Measurements from ENCODE around the gene IER3. TPM values are rescaled to one million over a fixed set of nuclear protein-coding genes. Genes with fewer than 3 reads are reported as not detected.
A peak's percentile ranks its signal among the peaks of the same experiment; 100 is the strongest.

IER3 gene
- total and polyA plus RNA-seq, 2 of the 13 experiments (the other 11 are each of a cell fraction or from before 2014, with no cell fraction given) = 51.1 to 131 TPM

- TF ChIP-seq ZNF275 (CRISPR knock-in tag; IDR thresholded peaks at IDR 0.05; ENCODE audit: borderline replicate concordance) (0 out of 2 replicates have a peak, but pooled peaks have one; percentile 58), ZNF7 (CRISPR knock-in tag; IDR thresholded peaks at IDR 0.05) (no peak), SMYD3 (CRISPR knock-in tag; IDR thresholded peaks at IDR 0.05) (0 out of 2 replicates have a peak, but pooled peaks have one; percentile 20), ZNF546 (CRISPR knock-in tag; conservative IDR thresholded peaks at IDR 0.05) (no peak), MIER3 (CRISPR knock-in tag; IDR thresholded peaks at IDR 0.05; ENCODE audit: borderline replicate concordance) (no peak), SMARCC2 (IDR thresholded peaks at IDR 0.05) (no peak), ZNF775 (CRISPR knock-in tag; IDR thresholded peaks at IDR 0.05; ENCODE audit: borderline replicate concordance) (no peak), BORCS8-MEF2B (CRISPR knock-in tag; IDR thresholded peaks at IDR 0.05) (peak; percentile 62; the same call in 1 of the 2 replicates), GFI1 (CRISPR knock-in tag; IDR thresholded peaks at IDR 0.05; ENCODE audit: borderline replicate concordance) (no peak), RFX3 (CRISPR knock-in tag; IDR thresholded peaks at IDR 0.05) (no peak), ZBTB44 (CRISPR knock-in tag; IDR thresholded peaks at IDR 0.05) (no peak), ZNF317 (CRISPR knock-in tag; IDR thresholded peaks at IDR 0.05) (peak; percentile 63; the same call in 1 of the 2 replicates), TAF1 (CRISPR knock-in tag; IDR thresholded peaks at IDR 0.05) (peak; percentile 67)
- TF ChIP-seq, protein P1, sequence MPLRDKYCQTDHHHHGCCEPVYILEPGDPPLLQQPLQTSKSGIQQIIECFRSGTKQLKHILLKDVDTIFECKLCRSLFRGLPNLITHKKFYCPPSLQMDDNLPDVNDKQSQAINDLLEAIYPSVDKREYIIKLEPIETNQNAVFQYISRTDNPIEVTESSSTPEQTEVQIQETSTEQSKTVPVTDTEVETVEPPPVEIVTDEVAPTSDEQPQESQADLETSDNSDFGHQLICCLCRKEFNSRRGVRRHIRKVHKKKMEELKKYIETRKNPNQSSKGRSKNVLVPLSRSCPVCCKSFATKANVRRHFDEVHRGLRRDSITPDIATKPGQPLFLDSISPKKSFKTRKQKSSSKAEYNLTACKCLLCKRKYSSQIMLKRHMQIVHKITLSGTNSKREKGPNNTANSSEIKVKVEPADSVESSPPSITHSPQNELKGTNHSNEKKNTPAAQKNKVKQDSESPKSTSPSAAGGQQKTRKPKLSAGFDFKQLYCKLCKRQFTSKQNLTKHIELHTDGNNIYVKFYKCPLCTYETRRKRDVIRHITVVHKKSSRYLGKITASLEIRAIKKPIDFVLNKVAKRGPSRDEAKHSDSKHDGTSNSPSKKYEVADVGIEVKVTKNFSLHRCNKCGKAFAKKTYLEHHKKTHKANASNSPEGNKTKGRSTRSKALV (CRISPR knock-in tag; IDR thresholded peaks at IDR 0.05) = no peak; the same call in 1 of the 2 replicates
- TF ChIP-seq, protein P2, sequence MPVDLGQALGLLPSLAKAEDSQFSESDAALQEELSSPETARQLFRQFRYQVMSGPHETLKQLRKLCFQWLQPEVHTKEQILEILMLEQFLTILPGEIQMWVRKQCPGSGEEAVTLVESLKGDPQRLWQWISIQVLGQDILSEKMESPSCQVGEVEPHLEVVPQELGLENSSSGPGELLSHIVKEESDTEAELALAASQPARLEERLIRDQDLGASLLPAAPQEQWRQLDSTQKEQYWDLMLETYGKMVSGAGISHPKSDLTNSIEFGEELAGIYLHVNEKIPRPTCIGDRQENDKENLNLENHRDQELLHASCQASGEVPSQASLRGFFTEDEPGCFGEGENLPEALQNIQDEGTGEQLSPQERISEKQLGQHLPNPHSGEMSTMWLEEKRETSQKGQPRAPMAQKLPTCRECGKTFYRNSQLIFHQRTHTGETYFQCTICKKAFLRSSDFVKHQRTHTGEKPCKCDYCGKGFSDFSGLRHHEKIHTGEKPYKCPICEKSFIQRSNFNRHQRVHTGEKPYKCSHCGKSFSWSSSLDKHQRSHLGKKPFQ (CRISPR knock-in tag; IDR thresholded peaks at IDR 0.05; ENCODE audit: insufficient replicate concordance) = no peak
- TF ChIP-seq, protein P3, sequence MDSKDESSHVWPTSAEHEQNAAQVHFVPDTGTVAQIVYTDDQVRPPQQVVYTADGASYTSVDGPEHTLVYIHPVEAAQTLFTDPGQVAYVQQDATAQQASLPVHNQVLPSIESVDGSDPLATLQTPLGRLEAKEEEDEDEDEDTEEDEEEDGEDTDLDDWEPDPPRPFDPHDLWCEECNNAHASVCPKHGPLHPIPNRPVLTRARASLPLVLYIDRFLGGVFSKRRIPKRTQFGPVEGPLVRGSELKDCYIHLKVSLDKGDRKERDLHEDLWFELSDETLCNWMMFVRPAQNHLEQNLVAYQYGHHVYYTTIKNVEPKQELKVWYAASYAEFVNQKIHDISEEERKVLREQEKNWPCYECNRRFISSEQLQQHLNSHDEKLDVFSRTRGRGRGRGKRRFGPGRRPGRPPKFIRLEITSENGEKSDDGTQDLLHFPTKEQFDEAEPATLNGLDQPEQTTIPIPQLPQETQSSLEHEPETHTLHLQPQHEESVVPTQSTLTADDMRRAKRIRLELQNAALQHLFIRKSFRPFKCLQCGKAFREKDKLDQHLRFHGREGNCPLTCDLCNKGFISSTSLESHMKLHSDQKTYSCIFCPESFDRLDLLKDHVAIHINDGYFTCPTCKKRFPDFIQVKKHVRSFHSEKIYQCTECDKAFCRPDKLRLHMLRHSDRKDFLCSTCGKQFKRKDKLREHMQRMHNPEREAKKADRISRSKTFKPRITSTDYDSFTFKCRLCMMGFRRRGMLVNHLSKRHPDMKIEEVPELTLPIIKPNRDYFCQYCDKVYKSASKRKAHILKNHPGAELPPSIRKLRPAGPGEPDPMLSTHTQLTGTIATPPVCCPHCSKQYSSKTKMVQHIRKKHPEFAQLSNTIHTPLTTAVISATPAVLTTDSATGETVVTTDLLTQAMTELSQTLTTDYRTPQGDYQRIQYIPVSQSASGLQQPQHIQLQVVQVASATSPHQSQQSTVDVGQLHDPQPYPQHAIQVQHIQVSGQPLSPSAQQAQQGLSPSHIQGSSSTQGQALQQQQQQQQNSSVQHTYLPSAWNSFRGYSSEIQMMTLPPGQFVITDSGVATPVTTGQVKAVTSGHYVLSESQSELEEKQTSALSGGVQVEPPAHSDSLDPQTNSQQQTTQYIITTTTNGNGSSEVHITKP (CRISPR knock-in tag; IDR thresholded peaks at IDR 0.05; ENCODE audit: low read depth) = 0 out of 2 replicates have a peak, but pooled peaks have one; percentile 60
Observed at GRCh38 chr6:30721198-30722024, 22.9 kb downstream of the IER3 start (continued).
